GM18505 (cell line): ENCODE results near the gene OPRD1.
"Not testable (repeated sequence)": the region's sequence is repeated elsewhere in the genome, so short reads cannot be mapped to it uniquely, and the experiment has no call there.

Experiments used
- ATAC-seq: cut with Tn5 transposase; IDR thresholded peaks from one replicate; pipeline ENCODE4 v1.9.1; 2021; ENCODE audit not compliant: unreplicated experiment
- POLR2A ChIP-seq: IDR thresholded peaks from 4 replicates; pipeline ENCODE4 v1.6.1; 2011; ENCODE audit warnings: borderline replicate concordance; ENCODE audit not compliant: insufficient read depth, insufficient read length; ENCODE audit errors: extremely low read depth

OPRD1 gene

GRCh38 chr1:28812669-28813468 lies 899 bp downstream of the OPRD1 start:
- ATAC-seq, result no peak
- no peak for TF ChIP-seq POLR2A

GRCh38 chr1:28813931-28814465 lies 2.0 kb downstream of the OPRD1 start:
- no peak for TF ChIP-seq POLR2A
- no peak for ATAC-seq

GRCh38 chr1:28815533-28816185 lies 3.7 kb downstream of the OPRD1 start:
- TF ChIP-seq POLR2A, result no peak
- no peak for ATAC-seq

- no peak for ATAC-seq
- no peak for TF ChIP-seq POLR2A
Observed at GRCh38 chr1:28817133-28817532, 5.2 kb downstream of the OPRD1 start.

GRCh38 chr1:28819020-28819419 lies 7.0 kb downstream of the OPRD1 start:
- ATAC-seq, result no peak
- no peak for TF ChIP-seq POLR2A

GRCh38 chr1:28822799-28823198 lies 10.8 kb downstream of the OPRD1 start:
- no peak for ATAC-seq
- no peak for TF ChIP-seq POLR2A

- ATAC-seq, result not testable (repeated sequence)
Observed at GRCh38 chr1:28824061-28824460, 12.1 kb downstream of the OPRD1 start.

GRCh38 chr1:28828227-28828858 lies 16.4 kb downstream of the OPRD1 start:
- ATAC-seq, result not testable (repeated sequence)

- TF ChIP-seq POLR2A, result no peak
- no peak for ATAC-seq
Observed at GRCh38 chr1:28830814-28831213, 18.8 kb downstream of the OPRD1 start.

GRCh38 chr1:28832966-28833365 lies 21.0 kb downstream of the OPRD1 start:
- no peak for TF ChIP-seq POLR2A
- ATAC-seq, result no peak

GRCh38 chr1:28833381-28833780 lies 21.4 kb downstream of the OPRD1 start:
- TF ChIP-seq POLR2A, result no peak
- ATAC-seq, result no peak

GRCh38 chr1:28835237-28835650 lies 23.3 kb downstream of the OPRD1 start:
- TF ChIP-seq POLR2A, result no peak
- ATAC-seq, result no peak

GRCh38 chr1:28836421-28836956 lies 24.5 kb downstream of the OPRD1 start:
- no peak for TF ChIP-seq POLR2A
- no peak for ATAC-seq

- TF ChIP-seq POLR2A, result no peak
- no peak for ATAC-seq
Observed at GRCh38 chr1:28840928-28841544, 29.1 kb downstream of the OPRD1 start.
